Body of pancreas (tissue), 4 donors: ENCODE results near the gene RPS5.

Source experiments
- CTCF ChIP-seq, 7 experiments: fragments of 450-650 bp in 4 of 7; fragments of 200-600 bp in 3 of 7; sonication (generic) in 3 of 7; IDR thresholded peaks; one replicate each; pipeline ENCODE4 v1.5.1; 2016 to 2019; ENCODE audit warnings: antibody characterized with exemption in 7 of 7
- POLR2A ChIP-seq, 3 donors: fragments of 450-650 bp; IDR thresholded peaks; one replicate each; pipeline ENCODE4 v1.6.1; 2016; ENCODE audit warnings: antibody characterized with exemption in 3 of 3, mild to moderate bottlenecking in 2 of 3

- TF ChIP-seq CTCF (IDR thresholded peaks at IDR 0.05) (no peak), POLR2A (IDR thresholded peaks at IDR 0.05) (no peak)
These were observed 20.3 kb upstream of the RPS5 start for GRCh38 chr19:58366585-58367430.
